ENCODE results near the gene PRM2. TPM values are rescaled to one million over a fixed set of nuclear protein-coding genes. Genes with fewer than 3 reads are reported as not detected.

Gene PRM2
- total RNA-seq, 1 donor from 2014 or later, result not detected

DNA sequence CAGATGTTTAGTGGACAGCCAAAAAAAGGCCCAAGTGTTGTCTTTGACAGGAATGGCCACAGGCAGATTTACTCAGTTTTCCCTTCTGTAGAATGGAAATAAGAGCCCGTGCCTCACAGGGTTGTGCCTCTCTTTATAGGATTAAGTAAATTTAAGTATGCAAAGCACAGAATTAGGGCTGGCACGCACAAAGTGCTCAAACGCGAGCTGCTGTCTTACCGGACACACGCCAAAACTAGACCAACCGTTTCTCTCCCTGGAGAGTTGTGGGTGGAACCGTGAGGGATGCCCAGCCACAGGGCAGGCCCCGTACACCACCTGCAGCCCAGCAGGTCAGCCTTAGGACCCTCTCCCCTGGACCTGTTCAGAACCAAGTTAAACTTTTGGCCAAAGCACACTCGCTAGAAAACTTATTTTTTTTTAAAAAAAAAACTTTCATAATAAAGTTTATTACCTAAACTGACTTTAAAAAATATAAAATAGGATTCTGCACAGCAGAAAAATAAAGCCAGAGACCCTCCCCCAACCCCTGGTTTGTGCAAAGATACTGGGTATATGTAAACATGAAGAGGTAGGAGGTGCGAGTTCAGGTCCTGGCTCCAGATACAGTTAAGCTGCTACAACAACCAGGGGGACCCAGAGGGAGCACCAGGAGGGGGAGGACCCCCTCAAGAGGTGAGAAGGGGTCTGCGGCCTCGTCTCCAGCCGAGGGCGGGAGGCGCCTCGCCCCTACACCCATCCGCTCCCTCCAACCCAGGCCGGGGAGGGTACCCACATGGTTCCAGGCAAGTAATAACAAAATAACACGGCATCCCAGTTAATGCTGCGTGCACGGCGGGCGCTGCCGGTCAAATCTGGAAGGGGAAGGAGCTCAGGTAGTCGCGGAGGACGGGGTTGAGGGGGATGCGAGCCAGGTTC, 22.0 kb downstream of the PRM2 start:
- DNase-seq (ENCODE audit: missing footprints) (no peak), ATAC-seq (no peak)

DNA sequence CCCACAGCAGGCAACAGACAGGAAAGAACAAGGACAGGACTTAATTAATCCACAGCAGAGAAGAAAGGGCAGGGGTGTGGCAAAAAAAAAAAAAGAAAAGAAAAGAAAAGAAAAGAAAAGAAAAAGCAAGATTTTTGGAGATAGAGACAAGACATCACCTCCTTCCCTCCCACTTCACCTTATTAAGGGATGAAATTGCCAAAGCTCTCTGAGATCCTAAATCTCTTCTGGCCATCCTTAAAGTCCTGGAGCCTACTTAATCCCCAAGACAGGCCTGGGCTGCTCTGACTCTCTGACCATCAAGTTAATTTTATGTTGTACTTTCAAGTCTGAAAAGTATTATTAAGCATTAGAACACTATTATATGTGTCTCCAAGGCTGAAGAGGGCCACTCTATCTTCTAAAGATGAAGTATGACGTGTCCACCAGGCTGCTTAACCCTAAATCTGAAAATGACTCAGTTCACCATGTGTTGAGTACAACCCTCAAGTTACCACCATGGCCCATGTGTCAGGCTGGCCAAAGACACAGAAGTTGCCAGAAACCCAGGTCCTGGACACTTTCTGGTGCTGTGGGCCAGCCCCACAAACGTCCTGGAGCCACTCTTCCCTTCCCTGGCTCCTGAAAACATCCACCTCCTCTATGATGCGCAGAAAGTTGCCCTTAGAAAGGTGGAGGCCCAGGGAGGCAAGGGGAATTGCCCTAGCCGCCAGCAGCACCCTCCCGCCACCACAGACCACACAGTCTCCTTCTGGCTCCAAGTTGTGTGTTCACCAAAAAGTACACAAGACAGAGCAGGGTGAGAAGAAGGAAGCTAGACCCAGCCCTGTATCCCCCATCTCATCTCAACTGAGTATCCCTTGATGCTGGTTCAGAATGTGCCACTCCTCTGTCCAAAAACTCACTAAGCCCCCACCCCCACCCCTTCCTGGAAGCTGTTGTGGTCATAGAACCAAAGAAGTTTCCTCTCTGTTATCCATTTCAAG, 23.0 kb downstream of the PRM2 start:
- DNase-seq (ENCODE audit: missing footprints) (no peak), ATAC-seq (no peak)
- intact Hi-C loops (cut with DNase I), result loop anchor here (10.0 kb wide), 1 partner anchor 509 kb away; the partner anchor contains the start of gene NUBP1

More for the DNA sequence above, 22.0 kb downstream of the PRM2 start:
- intact Hi-C loops (cut with DNase I), result loop anchor here (2.0 to 10.0 kb wide), 3 partner anchors 117 to 509 kb away; partner anchors contain the start of gene NUBP1

DNA sequence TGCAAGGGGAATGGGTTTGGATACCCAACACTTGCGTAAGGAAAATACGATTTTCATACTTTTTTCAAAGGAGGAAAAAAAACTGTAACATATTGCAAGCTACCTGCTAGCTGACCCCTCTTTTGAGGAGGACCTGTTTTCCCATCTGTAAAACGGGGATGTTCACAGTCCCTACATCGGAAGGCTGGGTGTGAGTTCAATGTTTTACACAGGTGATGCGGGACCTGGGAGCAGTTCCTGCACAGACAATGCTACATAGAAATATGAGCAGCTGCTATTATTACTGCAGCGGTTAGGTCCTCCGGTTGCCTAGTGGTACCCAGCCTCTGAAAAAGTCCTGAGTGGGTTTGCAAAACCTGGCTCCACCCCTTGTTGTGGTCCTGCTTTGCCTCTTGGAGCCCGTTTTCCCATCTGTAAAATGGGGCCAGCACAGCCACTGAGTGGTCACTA, 23.8 kb downstream of the PRM2 start:
- ATAC-seq, result no peak
- intact Hi-C loops (cut with DNase I), result loop anchor here (10.0 kb wide), 1 partner anchor 508 kb away; the partner anchor contains the start of gene NUBP1
- no peak for DNase-seq (ENCODE audit: missing footprints)

DNA sequence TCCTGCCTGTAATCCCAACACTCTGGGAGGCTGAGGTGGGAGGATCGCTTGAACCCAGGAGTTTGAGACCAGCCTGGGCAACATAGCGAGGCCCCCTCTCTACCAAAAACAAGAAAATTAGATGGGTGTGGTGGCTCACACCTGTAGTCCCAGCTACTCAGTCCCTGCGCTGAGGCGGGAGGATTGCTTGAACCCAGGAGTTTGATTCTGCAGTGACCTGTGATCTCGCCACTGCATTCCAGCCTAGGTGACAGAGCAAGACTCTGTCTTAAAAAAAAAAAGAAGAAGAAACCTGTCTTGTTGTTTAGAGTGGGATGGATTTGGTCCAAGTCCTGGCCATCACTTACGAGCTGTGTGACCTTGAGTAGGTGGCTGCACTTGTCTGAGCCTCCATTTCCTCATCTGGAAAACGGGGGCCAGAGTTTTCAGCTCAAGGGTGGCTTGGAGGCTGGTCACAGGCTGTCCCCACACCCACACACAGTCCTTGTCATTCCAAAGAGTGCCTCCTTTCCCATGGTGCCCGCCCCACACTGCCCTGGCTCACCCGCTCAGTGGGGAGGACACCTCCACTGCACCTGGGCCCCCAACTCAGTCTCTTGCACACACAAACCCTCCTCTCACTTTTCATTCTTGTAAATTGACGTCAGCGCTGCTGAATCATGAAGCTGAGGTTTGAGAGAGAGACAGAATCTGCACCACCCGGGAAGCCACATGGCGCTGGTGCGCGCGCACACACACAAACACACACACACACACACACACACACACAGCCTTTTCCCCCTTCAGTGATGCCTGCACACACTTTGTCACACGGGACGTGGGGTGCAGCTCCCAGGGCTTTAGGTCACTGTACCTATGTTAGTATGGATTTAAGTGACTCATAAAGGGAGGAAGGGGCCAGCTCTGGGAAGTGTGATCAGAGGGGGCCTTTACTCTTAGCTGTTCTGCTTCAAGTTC, 24.5 kb downstream of the PRM2 start:
- DNase-seq (ENCODE audit: missing footprints) (no peak), ATAC-seq (no peak)
- intact Hi-C loops (cut with DNase I), result loop anchor here (10.0 kb wide), 1 partner anchor 507 kb away; the partner anchor contains the start of gene NUBP1

DNA sequence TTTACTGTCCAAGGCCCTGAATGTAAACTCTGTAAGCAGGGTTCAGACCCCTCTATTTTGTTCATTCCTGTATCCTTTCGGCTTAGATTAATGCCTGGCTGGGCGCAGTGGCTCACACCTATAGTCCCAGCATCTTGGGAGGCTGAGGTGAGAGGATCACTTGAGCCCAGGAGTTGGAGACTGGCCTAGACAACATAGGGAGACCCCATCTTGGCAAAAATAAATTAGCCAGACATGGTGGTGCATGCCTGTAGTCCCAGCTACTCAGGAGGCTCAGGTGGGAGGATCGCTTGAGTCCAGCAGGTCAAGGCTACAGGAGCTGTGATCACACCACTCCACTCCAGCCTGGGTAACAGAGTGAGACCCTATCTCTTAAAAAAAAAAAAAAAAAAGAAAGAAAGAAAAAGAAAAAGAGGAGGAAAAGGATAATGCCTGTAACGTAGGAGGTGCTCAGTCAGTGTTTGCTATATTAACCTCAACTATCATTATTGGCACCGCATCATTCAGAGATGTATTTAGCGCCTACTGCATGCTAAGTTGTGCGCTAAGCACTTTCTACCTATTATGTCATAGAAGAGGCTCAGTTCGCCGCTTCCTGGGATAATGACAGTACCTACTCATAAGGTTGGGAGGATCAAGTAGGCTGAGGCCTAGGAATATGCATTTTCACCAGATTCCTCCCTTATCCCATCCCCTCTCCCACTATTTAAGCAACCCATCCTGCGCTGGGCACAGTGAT, 25.3 kb downstream of the PRM2 start:
- intact Hi-C loops (cut with DNase I), result loop anchor here (10.0 kb wide), 1 partner anchor 506 kb away; the partner anchor contains the start of gene NUBP1
- DNase-seq (ENCODE audit: missing footprints), result no peak
- ATAC-seq, result no peak

DNA sequence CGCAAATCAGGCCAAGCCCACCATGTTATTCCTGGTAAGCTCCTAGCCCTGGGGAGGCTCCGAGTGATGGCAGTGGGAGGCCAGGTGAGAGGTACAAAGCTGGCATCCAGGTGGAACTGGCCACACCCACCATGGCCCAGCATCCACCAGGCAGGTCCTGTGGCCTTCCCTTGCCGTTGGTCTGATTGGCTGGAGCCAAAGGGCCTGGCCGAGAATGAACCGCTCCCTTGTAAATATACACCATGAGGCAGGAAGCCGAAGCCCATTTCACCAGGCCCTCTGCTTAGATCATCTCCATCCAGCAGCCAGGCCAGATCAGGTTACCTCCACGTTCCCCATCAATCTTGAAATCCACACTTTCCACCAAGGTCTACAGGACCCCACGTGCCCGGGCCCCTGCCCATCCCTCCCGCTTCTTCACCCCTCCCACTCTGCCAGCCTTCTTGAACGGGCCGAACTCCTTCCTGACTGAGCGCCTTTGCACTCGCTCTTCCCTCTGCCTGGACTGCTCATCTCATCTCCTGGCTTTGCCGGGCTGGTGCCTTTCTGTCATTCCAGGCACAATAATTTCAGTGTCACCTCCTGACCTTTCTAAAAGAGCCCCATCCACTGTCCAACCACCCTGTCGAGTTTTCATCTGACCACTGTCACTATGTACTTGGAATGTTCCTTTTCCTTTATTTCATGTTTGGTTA, 26.0 kb downstream of the PRM2 start:
- ATAC-seq, result peak; percentile 2
- intact Hi-C loops (cut with DNase I), result loop anchor here (10.0 kb wide), 1 partner anchor 505 kb away; the partner anchor contains the start of gene NUBP1
- no peak for DNase-seq (ENCODE audit: missing footprints)

DNA sequence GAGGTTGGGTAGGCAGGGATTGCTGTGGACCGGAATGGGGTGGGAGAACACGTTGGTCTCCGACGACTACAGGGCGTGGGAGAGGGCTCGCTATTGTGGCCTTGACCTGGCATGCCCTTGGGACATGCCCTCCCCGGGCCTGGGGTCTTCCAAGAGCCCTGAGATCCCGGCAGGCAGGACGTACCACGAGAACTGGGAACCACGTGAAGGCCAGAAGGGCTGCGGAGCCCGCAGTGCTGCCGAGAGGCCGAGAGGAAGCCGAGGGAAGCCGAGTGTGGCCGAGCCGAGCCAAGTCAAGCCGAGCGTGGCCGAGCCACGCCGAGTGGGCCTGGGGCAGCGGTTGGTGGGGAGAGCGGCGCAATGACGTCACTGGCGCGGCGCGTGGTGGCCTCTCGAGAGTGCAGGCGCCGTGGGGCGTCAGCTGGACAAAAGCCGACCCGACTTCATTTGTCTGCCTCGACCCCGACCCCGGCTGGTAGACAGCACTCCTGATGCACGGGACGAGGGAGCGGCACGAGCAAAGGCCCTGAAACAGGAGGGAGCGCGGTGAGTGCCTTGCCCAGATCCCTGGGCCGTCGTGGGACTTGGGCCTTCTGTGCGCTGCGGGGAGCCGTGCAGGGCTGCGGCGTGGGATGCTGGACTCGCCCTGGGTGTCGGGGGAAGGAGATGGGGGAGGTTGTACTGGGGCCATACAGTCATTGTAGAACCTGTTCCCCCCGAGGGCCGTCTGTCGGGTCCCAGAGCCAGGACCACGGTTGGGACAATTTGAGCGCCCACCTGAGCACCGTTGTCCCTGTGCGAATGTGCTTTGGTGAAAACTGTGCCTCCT, 26.8 kb downstream of the PRM2 start:
- intact Hi-C loops (cut with DNase I), result loop anchor here (10.0 kb wide), 1 partner anchor 505 kb away; the partner anchor contains the start of gene NUBP1
- ATAC-seq, result no peak
- no peak for DNase-seq (ENCODE audit: missing footprints)

DNA sequence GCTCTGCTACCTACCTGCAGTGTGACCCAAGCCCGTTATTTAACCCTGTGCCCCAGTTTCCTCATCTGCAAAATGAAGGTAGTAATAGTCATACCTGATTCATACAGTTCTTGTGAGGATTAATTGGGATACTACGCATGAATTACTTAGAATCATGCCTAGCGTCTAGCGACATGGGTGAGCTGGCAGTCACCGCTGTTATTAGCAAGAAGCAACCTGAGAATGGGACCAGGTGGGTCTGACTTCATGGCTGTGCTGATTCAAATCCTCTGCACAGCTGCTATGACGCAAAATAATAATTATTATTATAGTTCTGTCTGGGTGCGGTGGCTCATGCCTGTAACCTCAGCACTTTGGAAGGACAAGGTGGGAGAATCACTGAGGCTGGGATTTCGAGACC, 28.1 kb downstream of the PRM2 start:
- DNase-seq (ENCODE audit: missing footprints) (no peak), ATAC-seq (no peak)
- intact Hi-C loops (cut with DNase I), result no loop called here

DNA sequence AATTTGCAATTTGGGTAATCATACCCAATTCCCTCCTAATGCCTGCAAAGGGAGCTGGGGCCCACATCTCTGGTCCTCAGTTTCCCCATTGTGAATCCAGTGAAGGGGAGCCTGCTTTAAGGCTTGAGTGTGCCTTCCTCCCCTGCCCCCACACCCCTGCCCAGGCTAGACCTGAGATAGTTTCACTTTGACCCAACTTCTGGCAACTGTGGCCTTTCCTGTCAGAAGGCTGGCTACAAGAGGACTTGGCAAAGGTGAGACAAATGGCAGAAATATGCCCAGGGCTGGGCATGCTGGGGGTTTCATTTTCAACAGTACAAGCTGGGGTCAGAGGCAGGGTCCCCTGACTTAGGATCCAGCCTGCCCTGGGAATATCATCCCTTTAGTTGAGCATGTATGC, 30.3 kb downstream of the PRM2 start:
- DNase-seq (ENCODE audit: missing footprints), result no peak
- intact Hi-C loops (cut with DNase I), result no loop called here
- ATAC-seq, result no peak

DNA sequence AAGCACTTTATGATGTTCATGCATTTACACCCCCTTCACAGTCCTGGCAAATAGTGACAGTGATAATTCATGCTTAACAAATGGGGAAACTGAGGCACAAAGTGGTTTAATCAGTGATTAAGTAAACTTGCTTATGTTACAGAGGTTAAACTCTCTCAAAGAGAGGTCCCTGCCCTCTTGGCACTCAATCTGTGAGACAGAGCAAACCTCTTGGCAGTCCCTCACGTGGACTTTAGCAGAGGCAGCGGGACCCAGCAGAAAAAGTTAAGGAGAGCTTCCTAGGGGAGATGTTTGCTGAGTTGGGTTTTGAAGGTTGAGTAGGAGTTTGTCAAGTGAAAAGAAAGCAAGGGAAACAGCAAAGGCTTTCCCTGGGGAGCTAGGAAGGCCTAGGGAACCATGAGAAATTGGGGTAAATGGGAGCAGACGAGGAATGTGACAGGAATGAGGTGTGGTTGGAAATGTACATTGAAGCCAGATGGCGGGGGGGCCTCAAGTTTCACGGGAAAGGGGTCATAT, 31.0 kb downstream of the PRM2 start:
- ATAC-seq, result no peak
- intact Hi-C loops (cut with DNase I), result no loop called here

DNA sequence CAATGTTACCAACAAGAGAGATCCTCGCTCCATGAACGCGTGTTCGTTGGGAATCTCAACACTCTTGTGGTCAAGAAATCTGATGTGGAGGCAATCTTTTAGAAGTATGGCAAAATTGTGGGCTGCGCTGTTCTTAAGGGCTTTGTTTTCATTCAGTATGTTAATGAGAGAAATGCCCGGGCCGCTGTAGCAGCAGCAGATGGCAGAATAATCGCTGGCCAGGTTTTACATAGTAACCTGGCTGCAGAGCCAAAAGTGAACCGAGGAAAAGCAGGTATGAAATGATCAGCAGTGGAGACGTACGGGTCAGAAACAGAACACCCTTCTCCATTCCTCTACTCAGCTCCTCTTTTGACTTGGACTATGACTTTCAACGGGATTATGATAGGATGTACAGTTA, 33.6 kb downstream of the PRM2 start:
- DNase-seq (ENCODE audit: missing footprints) (no peak), ATAC-seq (no peak)
- intact Hi-C loops (cut with DNase I), result no loop called here

More for the DNA sequence above, 31.0 kb downstream of the PRM2 start:
- no peak for DNase-seq (ENCODE audit: missing footprints)

DNA sequence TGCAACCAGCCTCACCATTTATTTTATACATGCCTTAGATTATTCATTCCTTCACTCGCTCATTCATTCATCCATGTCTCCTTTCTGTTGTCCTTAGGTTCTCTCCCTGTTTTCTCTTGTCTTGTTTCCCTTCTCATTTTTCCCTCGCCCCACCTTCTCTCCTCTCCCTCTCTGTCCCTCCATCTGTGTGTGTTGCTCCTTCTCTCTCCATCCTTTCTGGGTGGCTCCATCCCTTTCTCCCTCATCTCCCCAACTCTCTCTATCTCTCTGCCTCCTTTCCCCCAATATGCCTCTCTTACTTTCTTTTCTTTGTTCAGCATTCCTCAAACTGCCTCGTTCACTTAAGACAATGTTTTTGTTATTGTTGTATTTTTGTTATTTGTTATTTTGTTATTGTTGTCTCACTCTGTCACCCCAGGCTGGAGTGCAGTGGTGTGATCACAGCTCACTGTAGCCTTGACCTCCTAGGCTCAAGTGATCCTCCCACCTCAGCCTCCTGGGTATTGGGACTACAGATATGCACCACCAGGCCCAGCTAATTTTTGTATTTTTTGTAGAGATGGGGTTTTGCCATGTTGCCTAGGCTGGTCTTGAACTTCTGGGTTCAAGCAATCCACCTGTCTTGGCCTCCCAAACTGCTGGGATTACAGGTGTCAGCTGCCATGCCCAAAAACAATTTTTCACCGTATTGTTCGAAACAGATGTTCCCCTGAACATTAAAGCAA, 34.6 kb downstream of the PRM2 start:
- intact Hi-C loops (cut with DNase I), result no loop called here
- DNase-seq (ENCODE audit: missing footprints), result no peak
- ATAC-seq, result no peak

DNA sequence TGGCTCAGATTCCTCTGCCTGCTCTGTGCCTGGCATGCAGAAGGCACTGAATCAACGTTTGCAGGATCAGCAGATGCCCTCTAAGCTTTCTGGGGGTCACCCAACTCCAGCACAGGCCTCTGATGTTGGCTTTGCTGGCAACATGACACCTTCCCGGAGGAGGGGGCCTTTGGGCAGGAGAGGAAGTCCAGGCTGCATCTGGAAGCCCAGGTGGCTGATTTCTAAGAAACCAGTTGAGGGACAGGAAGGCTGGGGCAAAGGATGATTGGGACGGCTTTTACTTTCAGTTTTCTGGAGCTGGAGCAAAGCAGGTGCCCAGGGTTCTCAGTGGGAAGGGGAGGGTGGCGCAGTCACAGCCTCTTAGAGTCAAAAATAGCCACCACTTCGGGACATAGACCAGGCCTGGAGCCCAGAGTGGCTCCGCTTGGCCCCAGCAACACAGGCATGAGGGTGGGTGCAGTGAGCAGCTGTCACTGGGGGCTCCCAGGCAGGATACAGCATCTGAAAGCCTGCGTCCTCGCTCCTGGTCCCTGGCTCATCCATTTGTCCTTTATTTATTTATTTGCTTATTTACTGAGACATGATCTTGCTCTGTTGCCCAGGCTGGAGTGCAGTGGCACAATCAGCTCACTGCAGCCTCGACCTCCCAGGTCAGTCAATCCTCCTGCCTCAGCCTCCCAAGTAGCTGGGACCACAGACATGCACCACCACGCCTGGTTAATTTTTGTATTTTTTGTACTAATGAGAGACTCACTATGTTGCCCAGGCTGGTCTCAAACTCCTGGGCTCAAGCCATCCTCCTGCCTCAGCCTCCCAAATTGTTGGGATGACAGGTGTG, 35.4 kb downstream of the PRM2 start:
- intact Hi-C loops (cut with DNase I), result no loop called here

More for the DNA sequence above, 35.4 kb downstream of the PRM2 start:
- DNase-seq (ENCODE audit: missing footprints), result no peak
- ATAC-seq, result peak; percentile 95
